Measurements from ENCODE around the gene ANKH. TPM values are rescaled to one million over a fixed set of nuclear protein-coding genes. Genes with fewer than 3 reads are reported as not detected.
"Not testable (repeated sequence)": the region's sequence is repeated elsewhere in the genome, so short reads cannot be mapped to it uniquely, and the experiment has no call there.

ANKH gene
- total RNA-seq, 2 donors from 2014 or later: 37.2 to 95.4 TPM

- Mint-ChIP-seq H3K4me3 (no peak overlapping the region), H3K27ac (no peak overlapping the region), H3K9me3 (no peaks in the 10 kb centered on the region), H3K4me1 (ENCODE audit: low read depth in 2 of 2) (peaks cover 5 to 6% of the 10 kb centered on the region in 2 donors), H3K36me3 (no peaks in the 10 kb centered on the region), H3K27me3 (no peaks in the 10 kb centered on the region)
- no peak for DNase-seq (ENCODE audit: low spot score)
- ATAC-seq: no peak
Observed at GRCh38 chr5:14840624-14841023, 31.0 kb downstream of the ANKH start.

DNA sequence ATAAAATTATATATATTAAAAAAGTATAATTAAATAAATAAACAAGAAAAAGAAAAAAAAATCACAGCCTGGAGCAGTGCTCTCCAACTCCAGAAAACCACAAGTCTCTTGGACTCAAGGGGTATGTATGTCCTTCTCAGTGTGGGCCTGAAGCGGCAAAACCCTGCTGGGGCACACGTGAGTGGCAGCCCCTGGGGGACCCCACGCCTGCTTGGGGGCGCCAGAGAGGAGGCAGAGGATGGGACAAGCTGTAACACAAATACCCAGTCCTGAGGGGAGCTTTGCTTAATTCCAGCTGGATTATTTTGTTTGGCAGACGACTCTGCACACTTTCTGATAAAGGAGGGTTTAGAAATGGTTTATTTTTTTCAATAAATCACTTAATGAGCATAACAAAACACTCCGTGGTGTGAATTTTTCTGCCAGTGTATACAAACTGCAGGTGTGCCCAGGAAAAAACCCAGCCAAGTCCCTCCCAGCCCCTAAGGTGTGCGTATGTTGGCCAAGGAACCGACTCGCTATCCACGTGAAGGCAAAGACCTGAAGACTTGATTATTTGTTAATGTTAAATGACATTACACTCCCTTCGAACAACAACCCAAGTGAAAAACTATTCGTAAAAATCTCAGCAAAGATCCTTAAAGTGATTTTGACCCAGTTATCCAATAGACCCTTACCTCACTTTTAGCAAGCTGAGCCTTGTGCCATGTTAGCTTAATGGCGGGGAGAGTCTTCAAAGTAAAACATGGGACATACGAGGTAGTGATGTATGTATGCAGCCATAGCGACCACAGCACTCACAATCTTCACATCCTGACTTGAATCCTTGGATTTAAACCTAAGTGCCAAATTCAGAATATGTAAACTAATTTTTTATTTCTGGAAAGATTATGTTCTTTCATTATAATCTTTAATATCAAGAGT is 32.9 kb downstream of the ANKH start:
- ATAC-seq (no peak), DNase-seq (ENCODE audit: low spot score) (no peak)
- Mint-ChIP-seq H3K9me3 (no peaks in the 10 kb centered on the region), H3K4me1 (ENCODE audit: low read depth in 2 of 2) (peaks cover 6 to 7% of the 10 kb centered on the region in 2 donors), H3K27ac (no peak overlapping the region), H3K4me3 (no peak overlapping the region), H3K27me3 (no peaks in the 10 kb centered on the region), H3K36me3 (no peaks in the 10 kb centered on the region)

DNA sequence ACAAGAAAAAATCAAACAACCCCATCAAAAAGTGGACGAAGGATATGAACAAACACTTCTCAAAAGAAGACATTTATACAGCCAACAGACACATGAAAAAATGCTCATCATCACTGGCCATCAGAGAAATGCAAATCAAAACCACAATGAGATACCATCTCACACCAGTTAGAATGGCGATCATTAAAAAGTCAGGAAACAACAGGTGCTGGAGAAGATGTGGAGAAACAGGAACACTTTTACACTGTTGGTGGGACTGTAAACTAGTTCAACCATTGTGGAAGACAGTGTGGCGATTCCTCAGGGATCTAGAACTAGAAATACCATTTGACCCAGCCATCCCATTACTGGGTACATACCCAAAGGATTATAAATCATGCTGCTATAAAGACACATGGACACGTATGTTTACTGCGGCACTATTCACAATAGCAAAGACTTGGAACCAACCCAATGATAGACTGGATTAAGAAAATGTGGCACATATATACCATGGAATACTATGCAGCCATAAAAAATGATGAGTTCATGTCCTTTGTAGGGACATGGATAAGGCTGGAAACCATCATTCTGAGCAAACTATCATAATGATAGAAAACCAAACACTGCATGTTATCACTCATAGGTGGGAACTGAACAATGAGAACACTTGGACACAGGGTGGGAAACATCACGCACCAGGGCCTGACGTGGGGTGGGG is 34.0 kb downstream of the ANKH start:
- not testable (repeated sequence) for H3K4me1 Mint-ChIP-seq (ENCODE audit: low read depth in 2 of 2)

GRCh38 chr5:14834584-14835550 is 36.7 kb downstream of the ANKH start:
- Mint-ChIP-seq H3K4me1 (ENCODE audit: low read depth in 2 of 2) (peaks cover 4 to 5% of the 10 kb centered on the region in 2 donors), H3K36me3 (no peaks in the 10 kb centered on the region), H3K4me3 (no peak overlapping the region), H3K27me3 (no peaks in the 10 kb centered on the region), H3K27ac (no peak overlapping the region), H3K9me3 (no peaks in the 10 kb centered on the region)
- ATAC-seq: no peak
- DNase-seq (ENCODE audit: low spot score): no peak

More for the DNA sequence above, 34.0 kb downstream of the ANKH start:
- not testable (repeated sequence) for H3K9me3 Mint-ChIP-seq; H3K4me3 Mint-ChIP-seq; H3K36me3 Mint-ChIP-seq; H3K27ac Mint-ChIP-seq; DNase-seq (ENCODE audit: low spot score); H3K27me3 Mint-ChIP-seq; ATAC-seq

DNA sequence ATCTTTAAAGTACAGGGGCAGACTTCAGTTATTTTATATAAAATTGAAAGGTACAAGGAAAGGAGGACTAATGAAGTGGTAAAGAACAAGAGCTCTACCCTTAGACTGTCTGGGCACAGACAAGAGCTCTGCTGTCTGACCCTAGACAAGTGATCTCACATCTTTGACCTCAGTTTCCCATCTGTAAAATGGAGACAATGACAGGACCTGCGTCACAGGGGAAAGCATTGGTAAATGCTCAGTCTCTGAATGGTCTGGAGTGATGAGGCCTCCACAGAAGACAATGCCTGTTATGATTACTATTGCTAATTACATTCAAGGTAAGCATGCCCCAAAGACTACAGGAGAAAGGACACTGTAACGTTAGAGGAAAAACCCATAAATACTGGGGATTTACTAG is 37.5 kb downstream of the ANKH start:
- DNase-seq (ENCODE audit: low spot score) (no peak), ATAC-seq (no peak)
- Mint-ChIP-seq H3K9me3 (no peaks in the 10 kb centered on the region), H3K36me3 (no peaks in the 10 kb centered on the region), H3K4me1 (ENCODE audit: low read depth in 2 of 2) (peaks cover 6 to 9% of the 10 kb centered on the region in 2 donors), H3K4me3 (no peak overlapping the region), H3K27ac (no peak overlapping the region), H3K27me3 (no peaks in the 10 kb centered on the region)

DNA sequence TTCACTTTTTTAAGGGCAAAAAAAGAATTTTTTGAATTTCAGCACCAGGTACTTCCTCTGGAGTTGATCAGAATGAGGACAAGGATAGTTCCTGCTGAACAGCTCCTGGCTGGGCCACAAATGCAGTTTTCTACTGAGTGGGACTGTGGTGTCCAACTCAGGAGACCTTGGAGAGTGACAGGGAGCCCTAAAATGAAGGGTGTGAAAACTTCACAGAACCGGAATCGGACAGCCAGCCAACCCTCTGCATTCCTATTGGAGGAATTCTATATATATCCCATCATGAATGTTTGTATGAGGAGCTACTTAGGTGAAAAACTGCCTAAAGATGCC is 40.6 kb downstream of the ANKH start:
- H3K4me3 Mint-ChIP-seq: no peak overlapping the region
- no peak overlapping the region for H3K27ac Mint-ChIP-seq

DNA sequence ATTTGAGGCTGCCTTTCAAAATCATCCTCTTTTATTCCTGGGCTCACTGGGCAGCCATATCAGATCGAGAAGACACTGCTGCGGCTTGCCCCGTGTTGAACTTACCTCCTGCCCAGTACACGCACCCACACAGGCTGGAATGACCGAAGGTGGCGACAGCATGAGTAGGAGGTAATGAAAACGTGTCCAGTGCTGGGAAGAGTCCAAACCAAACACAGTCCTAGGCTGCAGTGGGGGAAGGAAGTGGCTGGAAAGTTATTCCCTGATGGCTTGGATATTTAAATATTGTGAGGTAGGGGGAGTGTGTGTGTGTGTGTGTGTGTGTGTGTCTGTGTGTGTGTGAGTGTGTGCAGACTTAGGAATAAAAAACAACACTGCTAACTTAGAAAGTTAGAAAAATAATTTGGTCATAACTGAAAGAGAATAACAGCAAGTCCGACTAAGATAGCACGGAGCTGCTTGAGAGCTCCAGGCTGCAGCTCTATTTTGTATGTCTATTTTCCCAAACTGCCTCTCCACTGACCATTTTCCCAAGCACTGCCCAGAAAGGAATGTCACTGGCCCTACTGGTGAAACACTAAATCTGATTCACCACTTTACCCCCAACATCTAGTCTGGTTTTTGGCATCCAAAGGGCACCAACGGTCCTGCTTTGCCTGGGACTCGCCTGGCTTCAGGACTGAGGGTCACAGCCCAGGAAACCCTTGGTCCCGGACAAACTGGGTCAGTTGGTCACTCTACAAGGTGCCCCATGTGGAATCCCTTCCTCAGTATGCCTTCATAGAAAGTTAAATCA is 41.2 kb downstream of the ANKH start:
- ATAC-seq: no peak
- DNase-seq (ENCODE audit: low spot score): no peak
- Mint-ChIP-seq H3K4me1 (ENCODE audit: low read depth in 2 of 2) (peaks cover 9 to 10% of the 10 kb centered on the region in 2 donors), H3K4me3 (no peak overlapping the region), H3K9me3 (no peaks in the 10 kb centered on the region), H3K27ac (no peak overlapping the region), H3K36me3 (no peaks in the 10 kb centered on the region), H3K27me3 (no peaks in the 10 kb centered on the region)

More for the DNA sequence above, 40.6 kb downstream of the ANKH start:
- Mint-ChIP-seq H3K36me3 (no peaks in the 10 kb centered on the region), H3K27me3 (no peaks in the 10 kb centered on the region), H3K4me1 (ENCODE audit: low read depth in 2 of 2) (peaks cover 9 to 10% of the 10 kb centered on the region in 2 donors), H3K9me3 (no peaks in the 10 kb centered on the region)
- DNase-seq (ENCODE audit: low spot score) (no peak), ATAC-seq (no peak)

DNA sequence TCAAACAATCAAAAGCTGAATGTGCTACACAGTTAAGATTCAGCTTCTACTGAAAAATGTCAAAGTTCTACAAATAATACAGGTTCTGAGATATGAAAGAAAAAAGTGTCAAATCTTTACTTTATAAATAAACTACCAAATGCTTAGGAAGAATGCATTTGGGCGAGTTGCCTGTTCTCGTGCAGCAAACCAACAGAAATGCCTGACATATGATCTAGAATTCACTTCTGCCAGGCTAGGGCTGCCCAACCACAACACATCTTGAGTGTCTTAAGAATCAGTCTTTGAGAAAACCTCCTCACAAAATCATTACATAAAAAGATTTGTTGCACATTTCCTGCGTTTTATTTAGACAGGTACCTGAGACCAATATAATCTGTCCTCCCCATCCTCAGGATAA is 42.2 kb downstream of the ANKH start:
- H3K27me3 Mint-ChIP-seq: no peaks in the 10 kb centered on the region
- H3K27ac Mint-ChIP-seq: no peak overlapping the region
- no peak overlapping the region for H3K4me3 Mint-ChIP-seq
- no peaks in the 10 kb centered on the region for H3K9me3 Mint-ChIP-seq
- H3K36me3 Mint-ChIP-seq: no peaks in the 10 kb centered on the region
- no peak for DNase-seq (ENCODE audit: low spot score)
- peaks cover 9 to 10% of the 10 kb centered on the region in 2 donors for H3K4me1 Mint-ChIP-seq (ENCODE audit: low read depth in 2 of 2)
- no peak for ATAC-seq

GRCh38 chr5:14826714-14827113 is 44.9 kb downstream of the ANKH start:
- ATAC-seq: no peak
- no peak overlapping the region for H3K4me3 Mint-ChIP-seq

GRCh38 chr5:14825977-14826376 is 45.6 kb downstream of the ANKH start:
- H3K27me3 Mint-ChIP-seq: no peaks in the 10 kb centered on the region
- ATAC-seq: no peak
- no peak overlapping the region for H3K27ac Mint-ChIP-seq
- no peaks in the 10 kb centered on the region for H3K9me3 Mint-ChIP-seq
- no peak overlapping the region for H3K4me3 Mint-ChIP-seq
- DNase-seq (ENCODE audit: low spot score): no peak
- no peaks in the 10 kb centered on the region for H3K36me3 Mint-ChIP-seq
- H3K4me1 Mint-ChIP-seq (ENCODE audit: low read depth in 2 of 2): peaks cover 13 to 15% of the 10 kb centered on the region in 2 donors

More at GRCh38 chr5:14826714-14827113, 44.9 kb downstream of the ANKH start:
- Mint-ChIP-seq H3K27me3 (no peaks in the 10 kb centered on the region), H3K27ac (peak overlapping the region in 1 of 2 donors; percentile 62), H3K4me1 (ENCODE audit: low read depth in 2 of 2) (peaks cover 8 to 9% of the 10 kb centered on the region in 2 donors), H3K9me3 (no peaks in the 10 kb centered on the region), H3K36me3 (no peaks in the 10 kb centered on the region)
- DNase-seq (ENCODE audit: low spot score): no peak

- H3K27ac Mint-ChIP-seq: no peak overlapping the region
- H3K9me3 Mint-ChIP-seq: no peaks in the 10 kb centered on the region
- peaks cover 17 to 18% of the 10 kb centered on the region in 2 donors for H3K4me1 Mint-ChIP-seq (ENCODE audit: low read depth in 2 of 2)
- no peaks in the 10 kb centered on the region for H3K27me3 Mint-ChIP-seq
- H3K4me3 Mint-ChIP-seq: no peak overlapping the region
- DNase-seq (ENCODE audit: low spot score) (no peak), ATAC-seq (no peak)
- peaks cover 6% of the 10 kb centered on the region for H3K36me3 Mint-ChIP-seq
Observed at GRCh38 chr5:14824499-14824898, 47.1 kb downstream of the ANKH start.

GRCh38 chr5:14821100-14821845 is 50.3 kb downstream of the ANKH start:
- ATAC-seq: no peak
- no peak overlapping the region for H3K27ac Mint-ChIP-seq

More at GRCh38 chr5:14821100-14821845, 50.3 kb downstream of the ANKH start:
- no peaks in the 10 kb centered on the region for H3K9me3 Mint-ChIP-seq
- peaks cover 6% of the 10 kb centered on the region for H3K36me3 Mint-ChIP-seq
- H3K27me3 Mint-ChIP-seq: no peaks in the 10 kb centered on the region
- no peak for DNase-seq (ENCODE audit: low spot score)
- H3K4me1 Mint-ChIP-seq (ENCODE audit: low read depth in 2 of 2): peaks cover 40 to 46% of the 10 kb centered on the region in 2 donors
- no peak overlapping the region for H3K4me3 Mint-ChIP-seq

Data from natural killer cell treated with Interleukin-12 subunit alpha and Interleukin-12 subunit beta and Interleukin-15 and Interleukin-18, amount 100 ng/mL, for 72 hours (primary cell).